Measurements from ENCODE around the gene GRK5.

DNA sequence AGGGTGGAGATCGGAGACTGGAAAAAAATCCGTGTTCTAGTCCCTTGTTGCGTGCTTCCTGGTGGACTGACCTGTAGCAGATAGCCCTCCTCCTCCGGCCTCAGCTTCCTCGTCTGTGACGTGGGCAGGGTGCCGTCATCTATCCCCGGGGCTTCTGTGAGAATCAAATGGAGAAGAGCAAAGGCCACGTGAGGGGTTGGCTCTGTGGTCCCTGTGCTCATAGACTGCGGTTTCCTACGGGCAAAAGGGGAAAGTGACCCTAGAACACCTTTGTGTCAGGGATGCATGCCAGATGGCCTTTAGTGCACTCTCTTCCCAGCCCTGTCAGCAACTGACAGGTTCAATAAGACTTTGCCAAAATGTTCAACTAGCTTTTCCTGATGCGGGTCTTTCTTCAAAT is 33.7 kb downstream of the GRK5 start:
- TF ChIP-seq, protein P1, sequence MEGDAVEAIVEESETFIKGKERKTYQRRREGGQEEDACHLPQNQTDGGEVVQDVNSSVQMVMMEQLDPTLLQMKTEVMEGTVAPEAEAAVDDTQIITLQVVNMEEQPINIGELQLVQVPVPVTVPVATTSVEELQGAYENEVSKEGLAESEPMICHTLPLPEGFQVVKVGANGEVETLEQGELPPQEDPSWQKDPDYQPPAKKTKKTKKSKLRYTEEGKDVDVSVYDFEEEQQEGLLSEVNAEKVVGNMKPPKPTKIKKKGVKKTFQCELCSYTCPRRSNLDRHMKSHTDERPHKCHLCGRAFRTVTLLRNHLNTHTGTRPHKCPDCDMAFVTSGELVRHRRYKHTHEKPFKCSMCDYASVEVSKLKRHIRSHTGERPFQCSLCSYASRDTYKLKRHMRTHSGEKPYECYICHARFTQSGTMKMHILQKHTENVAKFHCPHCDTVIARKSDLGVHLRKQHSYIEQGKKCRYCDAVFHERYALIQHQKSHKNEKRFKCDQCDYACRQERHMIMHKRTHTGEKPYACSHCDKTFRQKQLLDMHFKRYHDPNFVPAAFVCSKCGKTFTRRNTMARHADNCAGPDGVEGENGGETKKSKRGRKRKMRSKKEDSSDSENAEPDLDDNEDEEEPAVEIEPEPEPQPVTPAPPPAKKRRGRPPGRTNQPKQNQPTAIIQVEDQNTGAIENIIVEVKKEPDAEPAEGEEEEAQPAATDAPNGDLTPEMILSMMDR (IDR thresholded peaks at IDR 0.05 in 4 of 5, conservative IDR thresholded peaks at IDR 0.05 in 1 of 5), result no peak
- no peak for TF ChIP-seq POLR2A (IDR thresholded peaks at IDR 0.05)
